GM12878 (cell line): ENCODE measurements around the gene ZFC3H1. TPM values are rescaled to one million over a fixed set of nuclear protein-coding genes. Genes with fewer than 3 reads are reported as not detected.

Source experiments
- ATAC-seq: fragments of 200-7000 bp; cut with Tn5 transposase; 3 replicates; pipeline ENCODE4 v1.9.1; 2020; ENCODE audit warnings: mild to moderate bottlenecking, moderate library complexity
- BruUV-seq: library from RNA; stranded (reverse); fragments of 400-500 nt; replicated peaks from 2 replicates; lab custom pipeline; 2021; lab: Mats Ljungman, UMichigan
- CTCF ChIA-PET: fragments of 300-600 bp; sonication (Branson Sonifier 250); formaldehyde crosslinking; extraction: SDS; loops from one replicate; lab custom pipeline; 2021; ENCODE audit warnings: inconsistent platforms; lab: Yijun Ruan, JAX
- POLR2A ChIA-PET: fragments of 350-600 bp; formaldehyde crosslinking; extraction: SDS; loops from one replicate; lab custom pipeline; 2021; ENCODE audit warnings: inconsistent platforms; lab: Charles Lee
- RAD21 ChIA-PET: fragments of 300-600 bp; sonication (Branson Sonifier 250); formaldehyde crosslinking; loops from one replicate; lab custom pipeline; 2023; ENCODE audit warnings: antibody characterized with exemption; ENCODE audit not compliant: unreplicated experiment; lab: Charles Lee
- SMC1A ChIA-PET: fragments of 300-600 bp; sonication (Branson Sonifier 250); formaldehyde crosslinking; loops from one replicate; lab custom pipeline; 2023; ENCODE audit not compliant: unreplicated experiment, uncharacterized antibody; lab: Charles Lee
- DNase-seq: peaks from one replicate; pipeline ENCODE4 v3.0.0-alpha.2; 2011; ENCODE audit warnings: low read depth, low spot score
- FAIRE-seq: peaks from 3 replicates; lab custom pipeline; 2011; peaks lifted over from hg19 to GRCh38; lab: Jason Lieb, UNC
- H2AFZ ChIP-seq: 2 replicates; pipeline ENCODE4 v1.6.0; 2011; ENCODE audit warnings: low read depth, low read length, control low read depth; ENCODE audit not compliant: control insufficient read depth
- H3K27ac ChIP-seq: 2 replicates; pipeline ENCODE4 v1.5.1; 2011; ENCODE audit warnings: control low read depth; ENCODE audit not compliant: control insufficient read depth, insufficient read depth
- H3K27me3 ChIP-seq, 2 experiments: replicated peaks in 1 of 2; 2 replicates each; pipeline versions ENCODE4 v1.6.0 to v1.6.1; 2011; ENCODE audit warnings: low read length in 1 of 2; ENCODE audit not compliant: control insufficient read depth in 2 of 2, insufficient read depth in 2 of 2
- H3K36me3 ChIP-seq, 2 experiments: 2 replicates each; pipeline ENCODE4 v1.5.1; 2011; ENCODE audit warnings: low read length in 1 of 2; ENCODE audit not compliant: control insufficient read depth in 2 of 2, insufficient read depth in 2 of 2
- H3K4me1 ChIP-seq: 2 replicates; pipeline ENCODE4 v1.6.1; 2011; ENCODE audit warnings: mild to moderate bottlenecking, low read length, moderate library complexity, mixed read lengths; ENCODE audit not compliant: control insufficient read depth, insufficient read depth
- H3K4me2 ChIP-seq: 2 replicates; pipeline ENCODE4 v1.6.0; 2011; ENCODE audit warnings: control low read depth; ENCODE audit not compliant: control insufficient read depth, insufficient read depth
- H3K4me3 ChIP-seq: fragments of 200-600 bp; sonication (generic); 2 replicates; pipeline ENCODE4 v1.5.1; 2016
- H3K79me2 ChIP-seq: 2 replicates; pipeline ENCODE4 v1.6.0; 2011; ENCODE audit warnings: low read length; ENCODE audit not compliant: control insufficient read depth, insufficient read depth
- H3K9ac ChIP-seq: 2 replicates; pipeline ENCODE4 v1.8.0; 2011; ENCODE audit warnings: low read length, control low read depth, mixed read lengths; ENCODE audit not compliant: control insufficient read depth, insufficient read depth
- H3K9me3 ChIP-seq: replicated peaks from 3 replicates; pipeline ENCODE4 v1.5.1; 2011; ENCODE audit warnings: mild to moderate bottlenecking, low read length; ENCODE audit not compliant: control insufficient read depth, insufficient read depth
- H4K20me1 ChIP-seq: 2 replicates; pipeline ENCODE4 v1.6.0; 2011; ENCODE audit not compliant: control insufficient read depth, insufficient read depth
- BCL11A ChIP-seq: IDR thresholded peaks from 2 replicates; pipeline ENCODE4 v1.6.1; 2011; ENCODE audit warnings: low read depth, low read length
- BRCA1 ChIP-seq: IDR thresholded peaks from 2 replicates; pipeline ENCODE4 v1.6.1; 2011; ENCODE audit warnings: low read depth, low read length, improper control_type of control experiment
- CBFB ChIP-seq: IDR thresholded peaks from 2 replicates; pipeline ENCODE4 v1.6.1; 2016; ENCODE audit warnings: antibody characterized with exemption, low read depth
- PAX5 ChIP-seq: IDR thresholded peaks from 2 replicates; pipeline ENCODE4 v1.6.1; 2011; ENCODE audit warnings: low read depth, low read length, borderline replicate concordance
- REST ChIP-seq: IDR thresholded peaks from 2 replicates; pipeline ENCODE4 v1.6.1; 2012; ENCODE audit warnings: mild to moderate bottlenecking, low read depth, low read length
- SRF ChIP-seq, 2 experiments: IDR thresholded peaks; 2 replicates each; pipeline ENCODE4 v1.6.1; 2011; ENCODE audit warnings: low read depth in 2 of 2, low read length in 2 of 2, mild to moderate bottlenecking in 1 of 2, moderate library complexity in 1 of 2
- ZBTB33 ChIP-seq: fragments of 450-650 bp; IDR thresholded peaks from 2 replicates; pipeline ENCODE4 v1.6.1; 2017; ENCODE audit warnings: mild to moderate bottlenecking
- ZZZ3 ChIP-seq: IDR thresholded peaks from 2 replicates; pipeline ENCODE4 v1.6.1; 2011; ENCODE audit warnings: low read depth; ENCODE audit not compliant: control insufficient read depth, insufficient read length
- WGBS: methylation state at CpG from one replicate; pipeline ENCODE4 v1.1.6; 2016; ENCODE audit warnings: low lambda C conversion rate; ENCODE audit not compliant: insufficient replicate concordance, insufficient coverage; ENCODE audit errors: missing lambda C conversion rate; 5-methylcytosine and 5-hydroxymethylcytosine counted together
- in situ Hi-C: fragments of 300-500 bp; cut with MboI; formaldehyde crosslinking; loops from 9 replicates; pipeline ENCODE4 v1.14.3; 2018; ENCODE audit warnings: mixed read lengths
- intact Hi-C: fragments of 100-400 bp; cut with micrococcal nuclease; formaldehyde crosslinking; loops from one replicate; pipeline ENCODE4 v1.14.2; 2022; ENCODE audit not compliant: unreplicated experiment
- polyA plus RNA-seq, 11 experiments: library from polyadenylated mRNA; depleted of rRNA in 4 of 11; unstranded in 6 of 11; stranded (reverse) in 5 of 11; fragments of >200 nt; fragmentation: Nextera tagmentation in 4 of 11; fragmentation: Illumina TruSeq in 1 of 11; extraction: Ambion mirVana in 4 of 11; extraction: Trizol in 1 of 11; gene quantifications; 1 replicate in 1 of 11; 2 replicates in 10 of 11; pipeline versions ENCODE4 v1.2.1 to v1.2.3, GENCODE V29; 2011 to 2016; ENCODE audit warnings: inconsistent platforms in 2 of 11, missing spikeins in 2 of 11, low read depth in 1 of 11
- total RNA-seq, 4 experiments: library from RNA; depleted of rRNA in 3 of 4; stranded (reverse); fragments of >200 nt in 3 of 4; fragmentation: Illumina TruSeq in 1 of 4; extraction: Trizol in 1 of 4; gene quantifications; 2 replicates each; pipeline versions ENCODE4 v1.2.1 to v1.2.3, GENCODE V29; 2013 to 2021

ZFC3H1 gene
- total and polyA plus RNA-seq, 10 of the 15 experiments (the other 5 are each of a cell fraction or from before 2014, with no cell fraction given): 11.2 to 88.7 (median 25.9) TPM

- 20% methylated on average over 2 of the region's 2 CpGs for WGBS
- ChIA-PET RAD21 (interaction anchor here (1.6 kb wide), 1 partner anchor 164 kb away, joined by 3 read pairs; no protein-coding TSS in a partner anchor), SMC1A (no interaction called here), CTCF (no interaction called here), POLR2A (no interaction called here)
- Histone ChIP-seq H2AFZ (no peak overlapping the region), H3K9me3 (no peaks in the 10 kb centered on the region), H3K79me2 (no peaks in the 10 kb centered on the region), H3K36me3 (no peaks in the 10 kb centered on the region), H3K9ac (no peak overlapping the region), H3K27ac (no peak overlapping the region), H3K4me3 (no peak overlapping the region), H3K4me2 (no peak overlapping the region), H3K27me3 (peaks cover 0 to 2% of the 10 kb centered on the region in 2 experiments; a peak in 2 of 4 replicates), H4K20me1 (no peaks in the 10 kb centered on the region), H3K4me1 (no peaks in the 10 kb centered on the region)
- in situ Hi-C loops: no loop called here
- intact Hi-C loops: no loop called here
- no peak for ATAC-seq
- no peak for DNase-seq
- no peak for FAIRE-seq
- TF ChIP-seq BRCA1 (no peak), SRF (IDR thresholded peaks at IDR 0.05; ENCODE audit: low read depth in 2 of 2, low read length in 2 of 2) (no peak), CBFB (no peak), ZZZ3 (no peak)
- TF ChIP-seq, all 136 proteins: peak for 0
- no TSS peak for BruUV-seq
These were observed 80.7 kb downstream of the ZFC3H1 start for GRCh38 chr12:71582925-71583324.

GRCh38 chr12:71581206-71581605 lies 82.4 kb downstream of the ZFC3H1 start:
- Histone ChIP-seq H3K9me3 (no peaks in the 10 kb centered on the region), H3K36me3 (no peaks in the 10 kb centered on the region), H2AFZ (no peak overlapping the region), H3K79me2 (no peaks in the 10 kb centered on the region), H4K20me1 (no peaks in the 10 kb centered on the region), H3K9ac (no peak overlapping the region), H3K4me2 (no peak overlapping the region), H3K27me3 (no peaks in the 10 kb centered on the region; a peak in 2 of 4 replicates), H3K4me3 (no peak overlapping the region), H3K4me1 (no peaks in the 10 kb centered on the region), H3K27ac (no peak overlapping the region)
- no peak for ATAC-seq
- FAIRE-seq: no peak
- DNase-seq: no peak
- CTCF ChIA-PET: no interaction called here
- BruUV-seq: no TSS peak
- no peak for TF ChIP-seq PAX5
- TF ChIP-seq BCL11A: no peak
- no peak for TF ChIP-seq REST
- no peak for TF ChIP-seq ZBTB33
- 16% methylated on average over 3 of the region's 3 CpGs for WGBS
- intact Hi-C loops: no loop called here
- POLR2A ChIA-PET: no interaction called here
- in situ Hi-C loops: no loop called here
- RAD21 ChIA-PET: no interaction called here
- SMC1A ChIA-PET: no interaction called here
